ENCODE results near the gene SPINT3.

SPINT3 gene
- total RNA-seq: 0 reads per million in 2 donors

- DNase-seq: no peak
Measured at GRCh38 chr20:45515147-45515913, at the start of gene SPINT3. Gene SPINT3 (minus strand): TSS chr20:45515622. CDS start chr20:45515608, 14 bp downstream.

GRCh38 chr20:45564760-45565276 lies 49.4 kb upstream of the SPINT3 start:
- DNase-seq: no peak

- DNase-seq: no peak
Measured at GRCh38 chr20:45555198-45555597, 39.8 kb upstream of the SPINT3 start.

- no peak for DNase-seq
Measured at GRCh38 chr20:45552456-45552855, 37.0 kb upstream of the SPINT3 start.

- DNase-seq: no peak
Measured at GRCh38 chr20:45550765-45551164, 35.3 kb upstream of the SPINT3 start.

- no peak for DNase-seq
Measured at GRCh38 chr20:45548410-45548809, 33.0 kb upstream of the SPINT3 start.

- no peak for DNase-seq
Measured at GRCh38 chr20:45547206-45547770, 31.9 kb upstream of the SPINT3 start, which contains the start of gene EPPIN. Gene EPPIN (minus strand): TSS chr20:45547401. CDS start chr20:45547357, 44 bp downstream.

GRCh38 chr20:45545754-45546453 lies 30.5 kb upstream of the SPINT3 start:
- DNase-seq: no peak

GRCh38 chr20:45545351-45545750 lies 29.9 kb upstream of the SPINT3 start:
- DNase-seq: no peak

GRCh38 chr20:45539382-45539781 lies 24.0 kb upstream of the SPINT3 start, which contains the start of gene WFDC6:
Gene WFDC6 (minus strand): TSS chr20:45539482. CDS start chr20:45539407, 75 bp downstream.
- no peak for DNase-seq

- no peak for DNase-seq
Measured at GRCh38 chr20:45538209-45538799, 22.9 kb upstream of the SPINT3 start.

- DNase-seq: no peak
Measured at GRCh38 chr20:45527294-45527693, 11.9 kb upstream of the SPINT3 start.

- DNase-seq: no peak
Measured at GRCh38 chr20:45523821-45524220, 8.4 kb upstream of the SPINT3 start.

- DNase-seq: no peak
Measured at GRCh38 chr20:45518282-45518681, 2.9 kb upstream of the SPINT3 start.

- DNase-seq: no peak
Measured at GRCh38 chr20:45510242-45510862, 5.1 kb downstream of the SPINT3 start.

GRCh38 chr20:45509091-45509490 lies 6.3 kb downstream of the SPINT3 start:
- DNase-seq: no peak

GRCh38 chr20:45508068-45508886 lies 7.1 kb downstream of the SPINT3 start:
- no peak for DNase-seq

- no peak for DNase-seq
Measured at GRCh38 chr20:45507011-45507820, 8.2 kb downstream of the SPINT3 start.

- no peak for DNase-seq
Measured at GRCh38 chr20:45506398-45506797, 9.0 kb downstream of the SPINT3 start.

GRCh38 chr20:45503403-45503802 lies 12.0 kb downstream of the SPINT3 start:
- DNase-seq: no peak

GRCh38 chr20:45502561-45502960 lies 12.9 kb downstream of the SPINT3 start:
- DNase-seq: no peak
